ENCODE data around the gene SMARCD2. TPM values are rescaled to one million over a fixed set of nuclear protein-coding genes. Genes with fewer than 3 reads are reported as not detected.
A peak's percentile ranks its signal among the peaks of the same experiment; 100 is the strongest.

Gene SMARCD2
- total RNA-seq, 3 donors from 2014 or later: 81.4 to 87.9 (median 83.8) TPM

GRCh38 chr17:63831505-63831904 is 11.0 kb downstream of the SMARCD2 start:
- H3K4me1 Mint-ChIP-seq (ENCODE audit: low read depth): peaks cover 64% of the 10 kb centered on the region
- H3K27me3 Mint-ChIP-seq (ENCODE audit: low read depth): no peaks in the 10 kb centered on the region
- H3K4me3 Mint-ChIP-seq: no peak overlapping the region
- ATAC-seq (no peak), DNase-seq (no peak)
- H3K9me3 Mint-ChIP-seq: no peaks in the 10 kb centered on the region
- peaks cover 56% of the 10 kb centered on the region for H3K36me3 Mint-ChIP-seq (ENCODE audit: insufficient read depth)

- H3K9me3 Mint-ChIP-seq: no peaks in the 10 kb centered on the region
- H3K36me3 Mint-ChIP-seq (ENCODE audit: insufficient read depth): peaks cover 55% of the 10 kb centered on the region
- DNase-seq (no peak), ATAC-seq (no peak)
- peaks cover 68% of the 10 kb centered on the region for H3K4me1 Mint-ChIP-seq (ENCODE audit: low read depth)
- H3K4me3 Mint-ChIP-seq: no peak overlapping the region
- no peaks in the 10 kb centered on the region for H3K27me3 Mint-ChIP-seq (ENCODE audit: low read depth)
These were observed 11.5 kb downstream of the SMARCD2 start for GRCh38 chr17:63830904-63831491.

- Mint-ChIP-seq H3K4me1 (ENCODE audit: low read depth) (peaks cover 72% of the 10 kb centered on the region), H3K27me3 (ENCODE audit: low read depth) (no peaks in the 10 kb centered on the region), H3K36me3 (ENCODE audit: insufficient read depth) (peaks cover 58% of the 10 kb centered on the region), H3K9me3 (no peaks in the 10 kb centered on the region), H3K4me3 (no peak overlapping the region)
- DNase-seq: no peak
- ATAC-seq: no peak
These were observed 12.2 kb downstream of the SMARCD2 start for GRCh38 chr17:63830278-63830677.

GRCh38 chr17:63828936-63829335 is 13.5 kb downstream of the SMARCD2 start:
- no peaks in the 10 kb centered on the region for H3K27me3 Mint-ChIP-seq (ENCODE audit: low read depth)
- no peak for DNase-seq
- no peak for ATAC-seq

GRCh38 chr17:63827801-63828221 is 14.7 kb downstream of the SMARCD2 start:
- H3K27me3 Mint-ChIP-seq (ENCODE audit: low read depth): no peaks in the 10 kb centered on the region
- peaks cover 77% of the 10 kb centered on the region for H3K4me1 Mint-ChIP-seq (ENCODE audit: low read depth)
- no peaks in the 10 kb centered on the region for H3K9me3 Mint-ChIP-seq
- H3K4me3 Mint-ChIP-seq: peak overlapping the region; percentile 99
- ATAC-seq: no peak
- H3K36me3 Mint-ChIP-seq (ENCODE audit: insufficient read depth): peaks cover 69% of the 10 kb centered on the region
- no peak for DNase-seq

More at GRCh38 chr17:63828936-63829335, 13.5 kb downstream of the SMARCD2 start:
- peaks cover 74% of the 10 kb centered on the region for H3K4me1 Mint-ChIP-seq (ENCODE audit: low read depth)
- H3K9me3 Mint-ChIP-seq: no peaks in the 10 kb centered on the region
- peaks cover 66% of the 10 kb centered on the region for H3K36me3 Mint-ChIP-seq (ENCODE audit: insufficient read depth)
- peak overlapping the region; percentile 99 for H3K4me3 Mint-ChIP-seq

GRCh38 chr17:63827002-63827800 is 15.3 kb downstream of the SMARCD2 start, which contains the start of the genes FTSJ3 and PSMC5:
Gene FTSJ3 (minus strand): TSS chr17:63827663. CDS start chr17:63826902, 761 bp downstream.
Gene PSMC5 (plus strand): TSS chr17:63827431. CDS start chr17:63827491, 60 bp downstream.
- peaks cover 76% of the 10 kb centered on the region for H3K4me1 Mint-ChIP-seq (ENCODE audit: low read depth)
- peaks cover 69% of the 10 kb centered on the region for H3K36me3 Mint-ChIP-seq (ENCODE audit: insufficient read depth)
- ATAC-seq (peak; percentile 94), DNase-seq (peak; percentile 91)
- H3K27me3 Mint-ChIP-seq (ENCODE audit: low read depth): no peaks in the 10 kb centered on the region
- H3K9me3 Mint-ChIP-seq: no peaks in the 10 kb centered on the region
- peak within 1 kb of the TSS; percentile 99 for H3K4me3 Mint-ChIP-seq

- DNase-seq (no peak), ATAC-seq (peak; percentile 2 to 3)
- Mint-ChIP-seq H3K9me3 (no peaks in the 10 kb centered on the region), H3K4me3 (peak overlapping the region; percentile 99), H3K27me3 (ENCODE audit: low read depth) (no peaks in the 10 kb centered on the region), H3K4me1 (ENCODE audit: low read depth) (peaks cover 73% of the 10 kb centered on the region), H3K36me3 (ENCODE audit: insufficient read depth) (peaks cover 71% of the 10 kb centered on the region)
These were observed 15.9 kb downstream of the SMARCD2 start for GRCh38 chr17:63826468-63827001.

GRCh38 chr17:63824362-63824761 is 18.1 kb downstream of the SMARCD2 start:
- peak overlapping the region; percentile 33 for H3K4me3 Mint-ChIP-seq
- no peaks in the 10 kb centered on the region for H3K27me3 Mint-ChIP-seq (ENCODE audit: low read depth)
- DNase-seq (no peak), ATAC-seq (no peak)
- H3K9me3 Mint-ChIP-seq: no peaks in the 10 kb centered on the region
- H3K36me3 Mint-ChIP-seq (ENCODE audit: insufficient read depth): peaks cover 64% of the 10 kb centered on the region
- H3K4me1 Mint-ChIP-seq (ENCODE audit: low read depth): peaks cover 54% of the 10 kb centered on the region

- no peaks in the 10 kb centered on the region for H3K27me3 Mint-ChIP-seq (ENCODE audit: low read depth)
- peak overlapping the region; percentile 33 for H3K4me3 Mint-ChIP-seq
- peaks cover 62% of the 10 kb centered on the region for H3K36me3 Mint-ChIP-seq (ENCODE audit: insufficient read depth)
- no peaks in the 10 kb centered on the region for H3K9me3 Mint-ChIP-seq
- ATAC-seq (no peak), DNase-seq (no peak)
- peaks cover 51% of the 10 kb centered on the region for H3K4me1 Mint-ChIP-seq (ENCODE audit: low read depth)
These were observed 18.7 kb downstream of the SMARCD2 start for GRCh38 chr17:63823659-63824331.

- Mint-ChIP-seq H3K4me3 (no peak overlapping the region), H3K9me3 (no peaks in the 10 kb centered on the region), H3K4me1 (ENCODE audit: low read depth) (peaks cover 44% of the 10 kb centered on the region), H3K36me3 (ENCODE audit: insufficient read depth) (peaks cover 60% of the 10 kb centered on the region), H3K27me3 (ENCODE audit: low read depth) (no peaks in the 10 kb centered on the region)
- DNase-seq (no peak), ATAC-seq (no peak)
These were observed 19.9 kb downstream of the SMARCD2 start for GRCh38 chr17:63822537-63822936.

- H3K9me3 Mint-ChIP-seq: no peaks in the 10 kb centered on the region
- H3K27me3 Mint-ChIP-seq (ENCODE audit: low read depth): no peaks in the 10 kb centered on the region
- H3K4me3 Mint-ChIP-seq: peak overlapping the region; percentile 12
- no peak for DNase-seq
- H3K4me1 Mint-ChIP-seq (ENCODE audit: low read depth): peaks cover 43% of the 10 kb centered on the region
- peaks cover 59% of the 10 kb centered on the region for H3K36me3 Mint-ChIP-seq (ENCODE audit: insufficient read depth)
- no peak for ATAC-seq
These were observed 20.7 kb downstream of the SMARCD2 start for GRCh38 chr17:63821804-63822203.

- peaks cover 35% of the 10 kb centered on the region for H3K4me1 Mint-ChIP-seq (ENCODE audit: low read depth)
- H3K9me3 Mint-ChIP-seq: no peaks in the 10 kb centered on the region
- H3K4me3 Mint-ChIP-seq: no peak overlapping the region
- ATAC-seq (no peak), DNase-seq (no peak)
- peaks cover 60% of the 10 kb centered on the region for H3K36me3 Mint-ChIP-seq (ENCODE audit: insufficient read depth)
- H3K27me3 Mint-ChIP-seq (ENCODE audit: low read depth): no peaks in the 10 kb centered on the region
These were observed 21.4 kb downstream of the SMARCD2 start for GRCh38 chr17:63820963-63821561.

- Mint-ChIP-seq H3K4me1 (ENCODE audit: low read depth) (peaks cover 28% of the 10 kb centered on the region), H3K4me3 (peak overlapping the region; percentile 25), H3K27me3 (ENCODE audit: low read depth) (no peaks in the 10 kb centered on the region), H3K36me3 (ENCODE audit: insufficient read depth) (peaks cover 61% of the 10 kb centered on the region), H3K9me3 (no peaks in the 10 kb centered on the region)
- DNase-seq: no peak
- ATAC-seq: no peak
These were observed 22.6 kb downstream of the SMARCD2 start for GRCh38 chr17:63819585-63820537.
